ENCODE results near the gene THAP6.

THAP6 gene

GRCh38 chr4:75549019-75549418 is 34.7 kb downstream of the THAP6 start:
- Histone ChIP-seq H3K79me2 (ENCODE audit: insufficient read depth, low read depth) (no peaks in the 10 kb centered on the region), H4K20me1 (ENCODE audit: insufficient read depth) (no peaks in the 10 kb centered on the region), H3K4me1 (ENCODE audit: low read depth, poor library complexity, severe bottlenecking) (no peaks in the 10 kb centered on the region), H3K9ac (no peak overlapping the region), H2AFZ (ENCODE audit: low read depth) (no peak overlapping the region), H3K4me2 (no peak overlapping the region), H3K4me3 (IDR thresholded peaks at IDR 0.05; ENCODE audit: insufficient read depth, low read depth, low read length) (no peak overlapping the region), H3K27ac (no peak overlapping the region), H3K36me3 (ENCODE audit: insufficient read depth) (no peaks in the 10 kb centered on the region), H3K27me3 (ENCODE audit: insufficient read depth, low read depth) (no peaks in the 10 kb centered on the region)
- no peak for TF ChIP-seq CTCF (conservative IDR thresholded peaks at IDR 0.05; ENCODE audit: low read depth, low read length)

GRCh38 chr4:75552452-75552851 is 38.2 kb downstream of the THAP6 start:
- Histone ChIP-seq H3K36me3 (ENCODE audit: insufficient read depth) (no peaks in the 10 kb centered on the region), H3K27ac (no peak overlapping the region), H4K20me1 (ENCODE audit: insufficient read depth) (no peaks in the 10 kb centered on the region), H3K4me1 (ENCODE audit: low read depth, poor library complexity, severe bottlenecking) (peaks cover 16% of the 10 kb centered on the region), H3K4me2 (no peak overlapping the region), H3K79me2 (ENCODE audit: insufficient read depth, low read depth) (no peaks in the 10 kb centered on the region), H3K9ac (no peak overlapping the region), H3K4me3 (IDR thresholded peaks at IDR 0.05; ENCODE audit: insufficient read depth, low read depth, low read length) (no peak overlapping the region), H2AFZ (ENCODE audit: low read depth) (no peak overlapping the region), H3K27me3 (ENCODE audit: insufficient read depth, low read depth) (no peaks in the 10 kb centered on the region)
- no peak for TF ChIP-seq CTCF (conservative IDR thresholded peaks at IDR 0.05; ENCODE audit: low read depth, low read length)

- Histone ChIP-seq H3K9ac (no peak within 1 kb of the TSS), H2AFZ (ENCODE audit: low read depth) (peak within 1 kb of the TSS; percentile 46), H3K4me1 (ENCODE audit: low read depth, poor library complexity, severe bottlenecking) (peaks cover 16% of the 10 kb centered on the region), H3K27ac (no peak within 1 kb of the TSS), H3K4me3 (IDR thresholded peaks at IDR 0.05; ENCODE audit: insufficient read depth, low read depth, low read length) (no peak within 1 kb of the TSS), H3K27me3 (ENCODE audit: insufficient read depth, low read depth) (no peaks in the 10 kb centered on the region), H4K20me1 (ENCODE audit: insufficient read depth) (no peaks in the 10 kb centered on the region), H3K36me3 (ENCODE audit: insufficient read depth) (no peaks in the 10 kb centered on the region), H3K79me2 (ENCODE audit: insufficient read depth, low read depth) (no peaks in the 10 kb centered on the region), H3K4me2 (peak within 1 kb of the TSS; percentile 26)
- TF ChIP-seq CTCF (conservative IDR thresholded peaks at IDR 0.05; ENCODE audit: low read depth, low read length), result no peak
Observed at GRCh38 chr4:75555294-75556164, 41.3 kb downstream of the THAP6 start, which contains the start of gene ODAPH. Gene ODAPH (plus strand): TSS chr4:75556066. CDS start chr4:75556083, 17 bp downstream.

GRCh38 chr4:75557696-75558095 is 43.4 kb downstream of the THAP6 start:
- Histone ChIP-seq H3K4me2 (no peak overlapping the region), H3K9ac (no peak overlapping the region), H3K79me2 (ENCODE audit: insufficient read depth, low read depth) (no peaks in the 10 kb centered on the region), H3K4me1 (ENCODE audit: low read depth, poor library complexity, severe bottlenecking) (peaks cover 16% of the 10 kb centered on the region), H3K4me3 (IDR thresholded peaks at IDR 0.05; ENCODE audit: insufficient read depth, low read depth, low read length) (no peak overlapping the region), H3K27me3 (ENCODE audit: insufficient read depth, low read depth) (no peaks in the 10 kb centered on the region), H3K27ac (no peak overlapping the region), H4K20me1 (ENCODE audit: insufficient read depth) (no peaks in the 10 kb centered on the region), H2AFZ (ENCODE audit: low read depth) (no peak overlapping the region), H3K36me3 (ENCODE audit: insufficient read depth) (no peaks in the 10 kb centered on the region)
- no peak for TF ChIP-seq CTCF (conservative IDR thresholded peaks at IDR 0.05; ENCODE audit: low read depth, low read length)
